Esophagus squamous epithelium (tissue), 5 donors: Measurements from ENCODE around the gene GPR146. TPM values are rescaled to one million over a fixed set of nuclear protein-coding genes. Genes with fewer than 3 reads are reported as not detected.

ENCODE experiments used
- DNase-seq: peaks from one replicate; lab custom pipeline; 2025; lab: John Stamatoyannopoulos, UW
- H3K27ac ChIP-seq, 4 donors: fragments of 200-600 bp; sonication (generic); one replicate each; pipeline ENCODE4 v1.5.1; 2016 to 2019; ENCODE audit warnings: mild to moderate bottlenecking in 1 of 4
- H3K27me3 ChIP-seq, 4 donors: fragments of 200-600 bp; sonication (generic); 1 replicate in 3 of 4; 2 replicates in 1 of 4; pipeline versions ENCODE4 v1.5.1 to v1.6.0; 2017 to 2021; ENCODE audit warnings: antibody characterized with exemption in 1 of 4
- H3K36me3 ChIP-seq, 3 donors: fragments of 200-600 bp; sonication (generic); one replicate each; pipeline ENCODE4 v1.5.1; 2016 to 2019
- H3K4me1 ChIP-seq, 3 donors: fragments of 200-600 bp; sonication (generic); one replicate each; pipeline ENCODE4 v1.5.1; 2017 to 2019
- H3K4me3 ChIP-seq, 4 donors: fragments of 200-600 bp; sonication (generic); 1 replicate in 3 of 4; 2 replicates in 1 of 4; pipeline ENCODE4 v1.5.1; 2016 to 2019; ENCODE audit warnings: mild to moderate bottlenecking in 2 of 4, moderate library complexity in 1 of 4
- H3K9me3 ChIP-seq, 3 donors: fragments of 200-600 bp; sonication (generic); one replicate each; pipeline ENCODE4 v1.5.1; 2016 to 2019
- CTCF ChIP-seq, 6 experiments: fragments of 450-650 bp in 4 of 6; fragments of 200-600 bp in 2 of 6; sonication (generic) in 2 of 6; IDR thresholded peaks; one replicate each; pipeline ENCODE4 v1.5.1; 2016 to 2019; ENCODE audit warnings: antibody characterized with exemption in 6 of 6, mild to moderate bottlenecking in 4 of 6, moderate library complexity in 4 of 6
- POLR2A ChIP-seq, 4 donors: fragments of 450-650 bp; IDR thresholded peaks; one replicate each; pipeline ENCODE4 v1.6.1; 2017; ENCODE audit warnings: antibody characterized with exemption in 4 of 4, mild to moderate bottlenecking in 4 of 4, moderate library complexity in 3 of 4
- WGBS, 2 donors: methylation state at CpG; one replicate each; pipeline ENCODE4 v1.1.5; 2018; 5-methylcytosine and 5-hydroxymethylcytosine counted together
- intact Hi-C: fragments of 100-400 bp; cut with DNase I; formaldehyde crosslinking; loops from one replicate; pipeline ENCODE4 v1.15.0; 2022
- total RNA-seq, 4 donors: library from RNA; depleted of rRNA; stranded (reverse); fragments of >200 nt; gene quantifications; one replicate each; pipeline ENCODE4 v1.1.0, GENCODE V29; 2016
- donor health status: DM: yes; HTN: yes; CAD: no.

Gene GPR146
- total RNA-seq, 4 donors from 2014 or later: 1.1 to 12.8 (median 3.5) TPM

- Histone ChIP-seq H3K36me3 (peaks cover 0 to 50% (median 0%) of the 10 kb centered on the region in 3 donors), H3K4me1 (peaks cover 13 to 32% (median 16%) of the 10 kb centered on the region in 3 donors), H3K27me3 (no peaks in the 10 kb centered on the region), H3K4me3 (no peak overlapping the region), H3K27ac (no peak overlapping the region), H3K9me3 (no peaks in the 10 kb centered on the region)
- intact Hi-C loops: no loop called here
- WGBS, 2 donors: 71 to 81% methylated on average over 8 to 12 of the region's 15 CpGs
- TF ChIP-seq POLR2A (IDR thresholded peaks at IDR 0.05) (no peak), CTCF (IDR thresholded peaks at IDR 0.05) (no peak)
- no peak for DNase-seq
These were observed 20.0 kb upstream of the GPR146 start for GRCh38 chr7:1024331-1024841.

GRCh38 chr7:1024876-1025742 is 19.2 kb upstream of the GPR146 start:
- no peak overlapping the region for H3K4me3 ChIP-seq
- peaks cover 0 to 50% (median 0%) of the 10 kb centered on the region in 3 donors for H3K36me3 ChIP-seq
- peaks cover 16 to 37% (median 16%) of the 10 kb centered on the region in 3 donors for H3K4me1 ChIP-seq
- H3K27me3 ChIP-seq: no peaks in the 10 kb centered on the region
- no peak for DNase-seq
- intact Hi-C loops: no loop called here
- H3K9me3 ChIP-seq: no peaks in the 10 kb centered on the region
- no peak for TF ChIP-seq CTCF (IDR thresholded peaks at IDR 0.05)
- TF ChIP-seq POLR2A (IDR thresholded peaks at IDR 0.05): no peak
- H3K27ac ChIP-seq: no peak overlapping the region
- WGBS, 2 donors: 86 to 91% methylated on average over 11 of the region's 25 CpGs

GRCh38 chr7:1025743-1026581 is 18.4 kb upstream of the GPR146 start:
- Histone ChIP-seq H3K4me3 (no peak overlapping the region), H3K36me3 (peaks cover 0 to 45% (median 0%) of the 10 kb centered on the region in 3 donors), H3K27ac (no peak overlapping the region), H3K4me1 (peaks cover 16 to 37% (median 16%) of the 10 kb centered on the region in 3 donors), H3K27me3 (no peaks in the 10 kb centered on the region), H3K9me3 (no peaks in the 10 kb centered on the region)
- WGBS, 2 donors: 88 to 95% methylated on average over 8 to 12 of the region's 31 CpGs
- intact Hi-C loops: no loop called here
- no peak for TF ChIP-seq CTCF (IDR thresholded peaks at IDR 0.05)
- TF ChIP-seq POLR2A (IDR thresholded peaks at IDR 0.05): no peak
- DNase-seq: no peak

GRCh38 chr7:1026721-1027161 is 17.6 kb upstream of the GPR146 start:
- 84 to 86% methylated on average over 9 to 14 of the region's 20 CpGs for WGBS, 2 donors
- Histone ChIP-seq H3K27me3 (no peaks in the 10 kb centered on the region), H3K36me3 (peaks cover 0 to 37% (median 0%) of the 10 kb centered on the region in 3 donors), H3K9me3 (no peaks in the 10 kb centered on the region), H3K27ac (peak overlapping the region in 1 of 4 donors; percentile 98), H3K4me1 (peaks cover 16 to 37% (median 16%) of the 10 kb centered on the region in 3 donors), H3K4me3 (peak overlapping the region in 2 of 4 donors; percentile 87 to 88)
- intact Hi-C loops: no loop called here
- TF ChIP-seq POLR2A (IDR thresholded peaks at IDR 0.05) (no peak), CTCF (IDR thresholded peaks at IDR 0.05) (no peak)
- no peak for DNase-seq
